Activated B cell treated with CpG ODN at 0.5 μM for 24 hours (primary cell): Measurements from ENCODE around the gene ACVR2B. TPM values are rescaled to one million over a fixed set of nuclear protein-coding genes. Genes with fewer than 3 reads are reported as not detected.

ENCODE experiments used
- ATAC-seq: fragments of 200-7000 bp; cut with Tn5 transposase; one replicate; pipeline ENCODE4 v1.10.0; 2021; ENCODE audit warnings: low read depth, mild to moderate bottlenecking, moderate library complexity
- CTCF ChIA-PET: fragments of 350-600 bp; sonication (Branson Sonifier 250); formaldehyde crosslinking; loops from one replicate; lab custom pipeline; 2021; ENCODE audit warnings: antibody characterized with exemption; lab: Charles Lee
- POLR2A ChIA-PET: fragments of 350-600 bp; sonication (Branson Sonifier 250); formaldehyde crosslinking; loops from one replicate; lab custom pipeline; 2021; ENCODE audit warnings: antibody characterized with exemption; lab: Charles Lee
- DNase-seq: peaks from one replicate; pipeline ENCODE4 v3.0.0; 2022
- H3K27ac Mint-ChIP-seq: one replicate; pipeline ENCODE4 v1.8.0; 2020; ENCODE audit warnings: mixed read lengths
- H3K27me3 Mint-ChIP-seq: one replicate; pipeline ENCODE4 v1.8.0; 2021; ENCODE audit warnings: mixed read lengths
- H3K36me3 Mint-ChIP-seq: one replicate; pipeline ENCODE4 v1.8.0; 2021; ENCODE audit warnings: low read depth, mixed read lengths
- H3K4me1 Mint-ChIP-seq: one replicate; pipeline ENCODE4 v1.8.0; 2021; ENCODE audit warnings: mixed read lengths
- H3K4me3 Mint-ChIP-seq: one replicate; pipeline ENCODE4 v1.8.0; 2020; ENCODE audit warnings: mild to moderate bottlenecking, mixed read lengths
- H3K9me3 Mint-ChIP-seq: one replicate; pipeline ENCODE4 v1.8.0; 2020; ENCODE audit warnings: mixed read lengths
- CTCF ChIP-seq: fragments of 200-600 bp; IDR thresholded peaks from one replicate; pipeline ENCODE4 v1.8.0; 2022; ENCODE audit warnings: antibody characterized with exemption, mild to moderate bottlenecking
- intact Hi-C: fragments of 100-400 bp; cut with micrococcal nuclease; formaldehyde crosslinking; loops from one replicate; pipeline ENCODE4 v1.15.1; 2024
- total RNA-seq: library from RNA; stranded (reverse); gene quantifications from 2 replicates; pipeline ENCODE4 v1.2.3, GENCODE V29; 2022

The ACVR2B gene
- total RNA-seq, 1 donor from 2014 or later = 1.4 TPM

- no peak for DNase-seq
- H3K36me3 Mint-ChIP-seq = peaks cover 2% of the 10 kb centered on the region
- H3K27ac Mint-ChIP-seq = no peak overlapping the region
- H3K9me3 Mint-ChIP-seq = no peaks in the 10 kb centered on the region
- no peak overlapping the region for H3K4me3 Mint-ChIP-seq
- no peak for TF ChIP-seq CTCF
- intact Hi-C loops = no loop called here
- ChIA-PET POLR2A (no interaction called here), CTCF (no interaction called here)
- ATAC-seq = no peak
- peaks cover 10% of the 10 kb centered on the region for H3K27me3 Mint-ChIP-seq
- H3K4me1 Mint-ChIP-seq = peaks cover 14% of the 10 kb centered on the region
Measured at GRCh38 chr3:38457111-38458003, 3.7 kb downstream of the ACVR2B start.

GRCh38 chr3:38458796-38459498 lies 5.3 kb downstream of the ACVR2B start:
- Mint-ChIP-seq H3K27ac (no peak overlapping the region), H3K4me1 (peaks cover 6% of the 10 kb centered on the region), H3K4me3 (no peak overlapping the region), H3K9me3 (no peaks in the 10 kb centered on the region), H3K36me3 (peaks cover 2% of the 10 kb centered on the region), H3K27me3 (peaks cover 5% of the 10 kb centered on the region)
- POLR2A ChIA-PET = no interaction called here
- intact Hi-C loops = no loop called here
- TF ChIP-seq CTCF = no peak
- DNase-seq = no peak
- CTCF ChIA-PET = no interaction called here
- ATAC-seq = no peak

- Mint-ChIP-seq H3K27ac (no peak overlapping the region), H3K9me3 (no peaks in the 10 kb centered on the region), H3K36me3 (peaks cover under 1% of the 10 kb centered on the region), H3K4me3 (no peak overlapping the region), H3K27me3 (peaks cover 3% of the 10 kb centered on the region), H3K4me1 (peaks cover 3% of the 10 kb centered on the region)
- CTCF ChIA-PET = no interaction called here
- no peak for TF ChIP-seq CTCF
- no peak for ATAC-seq
- no peak for DNase-seq
- intact Hi-C loops = no loop called here
- POLR2A ChIA-PET = no interaction called here
Measured at GRCh38 chr3:38459499-38460048, 5.9 kb downstream of the ACVR2B start.

- no peak overlapping the region for H3K27ac Mint-ChIP-seq
- peaks cover 3% of the 10 kb centered on the region for H3K9me3 Mint-ChIP-seq
- H3K4me1 Mint-ChIP-seq = no peaks in the 10 kb centered on the region
- intact Hi-C loops = no loop called here
- ChIA-PET CTCF (no interaction called here), POLR2A (no interaction called here)
- H3K36me3 Mint-ChIP-seq = no peaks in the 10 kb centered on the region
- no peak for DNase-seq
- peaks cover 2% of the 10 kb centered on the region for H3K27me3 Mint-ChIP-seq
- no peak for TF ChIP-seq CTCF
- H3K4me3 Mint-ChIP-seq = no peak overlapping the region
- ATAC-seq = no peak
Measured at GRCh38 chr3:38460377-38461270, 6.9 kb downstream of the ACVR2B start.
